Esophagus mucosa (tissue), 1 donor: ENCODE measurements around the gene MRAP2. TPM values are rescaled to one million over a fixed set of nuclear protein-coding genes. Genes with fewer than 3 reads are reported as not detected.
A peak's percentile ranks its signal among the peaks of the same experiment; 100 is the strongest.
"Not testable (repeated sequence)": the region's sequence is repeated elsewhere in the genome, so short reads cannot be mapped to it uniquely, and the experiment has no call there.

Experiments
- ATAC-seq: fragments of 200-7000 bp; cut with Tn5 transposase; one replicate; pipeline ENCODE4 v1.9.1; 2020
- total RNA-seq: library from RNA; stranded (reverse); gene quantifications from one replicate; pipeline ENCODE4 v1.2.4, GENCODE V29; 2023
- donor health status: DM: yes; HTN: yes; CAD: no.

The MRAP2 gene
- total RNA-seq, 1 donor from 2014 or later = 1.0 TPM

DNA sequence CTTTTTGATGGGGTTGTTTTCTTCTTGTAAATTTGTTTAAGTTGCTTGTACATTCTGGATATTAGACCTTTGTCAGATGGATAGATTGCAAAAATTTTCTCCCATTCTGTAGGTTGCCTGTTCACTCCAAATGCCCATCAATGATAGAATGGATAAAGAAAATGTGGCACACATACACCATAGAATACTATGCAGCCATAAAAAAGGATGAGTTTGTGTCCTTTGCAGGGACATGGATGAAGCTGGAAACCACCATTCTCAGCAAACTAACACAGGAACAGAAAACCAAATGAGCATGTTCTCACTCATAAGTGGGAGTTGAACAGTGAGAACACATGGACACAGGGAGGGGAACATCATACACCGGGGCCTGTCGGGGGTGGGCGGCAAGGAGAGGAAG lies 1.6 kb upstream of the MRAP2 start:
- not testable (repeated sequence) for ATAC-seq

DNA sequence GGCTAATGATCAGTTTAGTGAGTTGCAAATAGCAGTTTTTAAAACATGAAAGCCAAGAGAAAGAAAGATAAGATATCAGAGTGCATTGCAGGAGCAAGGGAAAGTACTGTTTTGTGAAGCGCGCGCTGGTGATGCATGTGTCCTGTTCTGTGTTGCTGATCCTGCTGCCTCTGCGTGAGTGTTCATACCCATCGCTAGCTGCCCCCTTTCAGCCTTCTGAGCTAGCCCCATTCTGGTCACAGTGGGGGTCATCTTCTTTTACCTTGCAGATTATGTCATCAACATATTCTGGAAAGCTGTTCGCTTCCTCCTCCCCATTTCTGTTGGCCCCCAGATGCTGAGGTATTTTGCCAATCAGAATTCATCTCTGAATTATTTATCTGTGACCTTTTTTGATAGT lies 1.9 kb downstream of the MRAP2 start:
- ATAC-seq = no peak

DNA sequence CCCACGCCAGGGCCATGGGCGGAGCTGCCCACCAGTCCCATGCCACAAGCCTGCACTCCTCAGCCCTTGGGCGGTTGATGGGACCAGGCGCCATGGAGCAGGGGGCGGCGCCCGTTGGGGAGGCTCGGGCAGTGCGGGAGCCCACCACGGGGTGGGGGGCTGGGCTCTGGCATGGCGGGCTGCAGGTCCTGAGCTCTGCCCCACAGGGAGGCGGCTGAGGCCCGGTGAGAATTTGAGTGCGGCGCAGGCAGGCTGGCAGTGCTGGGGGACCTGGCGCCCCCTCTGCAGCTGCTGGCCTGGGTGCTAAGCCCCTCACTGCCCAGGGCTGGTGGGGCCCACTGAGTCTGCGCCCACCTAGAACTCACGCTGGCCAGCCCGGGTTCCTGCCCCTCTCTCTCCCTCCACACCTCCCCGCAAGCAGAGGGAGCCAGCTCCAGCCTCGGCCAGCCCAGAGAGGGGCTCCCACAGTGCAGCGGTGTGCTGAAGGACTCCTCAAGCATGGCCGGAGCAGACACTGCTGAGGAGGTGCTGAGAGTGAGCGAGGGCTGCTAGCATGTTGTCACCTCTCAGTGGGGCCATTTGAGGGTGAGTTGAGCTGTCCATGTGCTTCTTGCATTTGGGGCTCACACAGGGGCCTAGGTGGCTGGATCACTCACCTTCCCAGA lies 4.0 kb downstream of the MRAP2 start:
- no peak for ATAC-seq

- ATAC-seq = no peak
These were observed 9.0 kb downstream of the MRAP2 start for GRCh38 chr6:84042603-84043002.

DNA sequence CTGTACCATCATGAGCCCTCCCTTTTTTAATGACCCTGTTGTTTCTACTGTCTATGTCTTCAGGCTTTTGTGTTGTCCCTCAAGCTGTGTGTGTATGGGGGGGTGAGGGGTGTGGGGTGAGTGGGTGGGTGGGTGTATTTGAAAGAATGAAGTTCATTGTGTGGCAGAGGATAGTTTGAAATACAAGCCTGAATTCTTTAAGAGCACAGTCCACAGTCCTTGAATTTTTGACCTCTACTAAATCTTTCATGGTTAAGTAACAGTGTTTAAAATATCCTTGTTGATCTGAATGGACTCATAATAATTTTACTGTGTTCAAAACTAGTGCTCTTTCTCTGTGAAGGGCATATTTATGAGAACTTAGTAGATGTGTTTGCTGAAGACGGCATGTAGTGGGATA lies 10.0 kb downstream of the MRAP2 start:
- ATAC-seq = no peak

DNA sequence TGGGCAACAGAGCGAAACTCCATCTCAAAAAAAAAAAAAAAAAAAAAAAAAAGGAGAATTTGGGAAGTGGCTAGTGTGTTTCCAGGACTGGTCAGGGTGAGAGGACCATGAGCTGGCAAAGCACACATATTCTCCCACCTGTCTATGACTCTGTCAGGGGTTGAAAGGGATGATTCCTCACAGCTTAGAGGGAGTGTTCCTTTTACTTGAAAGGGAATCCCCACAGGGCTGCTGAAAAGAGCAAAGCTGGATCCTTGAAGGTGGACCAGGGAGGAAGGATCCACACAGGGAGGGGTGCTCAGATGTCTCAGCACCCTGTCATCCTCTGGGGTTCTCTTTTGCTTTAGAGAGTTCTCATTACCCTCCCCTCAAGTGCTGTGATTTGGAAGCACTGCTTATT lies 13.2 kb downstream of the MRAP2 start:
- ATAC-seq = no peak

- ATAC-seq = no peak
These were observed 15.0 kb downstream of the MRAP2 start for GRCh38 chr6:84048588-84048987.

GRCh38 chr6:84050408-84050807 lies 16.8 kb downstream of the MRAP2 start:
- peak; percentile 41 for ATAC-seq

- peak; percentile 59 for ATAC-seq
These were observed 18.8 kb downstream of the MRAP2 start for GRCh38 chr6:84052204-84052882.

- ATAC-seq = no peak
These were observed 19.3 kb downstream of the MRAP2 start for GRCh38 chr6:84052883-84053241.

DNA sequence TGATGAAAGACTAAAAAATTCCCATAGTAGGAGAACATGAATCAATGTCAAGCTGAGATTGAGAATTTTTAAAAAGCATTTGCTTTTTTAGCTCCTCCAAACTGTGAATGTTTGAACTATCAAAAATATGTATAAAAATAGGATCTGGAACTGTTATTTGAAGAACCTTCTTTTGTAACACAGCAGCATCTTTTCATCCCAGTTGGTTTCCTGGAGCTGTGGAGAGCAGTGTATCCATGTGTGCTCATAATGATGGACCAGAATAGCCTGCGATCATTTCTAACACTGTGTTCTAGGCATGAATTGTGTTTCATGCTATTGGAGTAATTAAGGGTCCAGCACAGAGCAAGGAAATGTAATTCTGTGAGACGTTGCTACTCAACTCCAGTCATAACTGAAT lies 22.1 kb downstream of the MRAP2 start:
- ATAC-seq = no peak

GRCh38 chr6:84057908-84058307 lies 24.3 kb downstream of the MRAP2 start:
- ATAC-seq = no peak

DNA sequence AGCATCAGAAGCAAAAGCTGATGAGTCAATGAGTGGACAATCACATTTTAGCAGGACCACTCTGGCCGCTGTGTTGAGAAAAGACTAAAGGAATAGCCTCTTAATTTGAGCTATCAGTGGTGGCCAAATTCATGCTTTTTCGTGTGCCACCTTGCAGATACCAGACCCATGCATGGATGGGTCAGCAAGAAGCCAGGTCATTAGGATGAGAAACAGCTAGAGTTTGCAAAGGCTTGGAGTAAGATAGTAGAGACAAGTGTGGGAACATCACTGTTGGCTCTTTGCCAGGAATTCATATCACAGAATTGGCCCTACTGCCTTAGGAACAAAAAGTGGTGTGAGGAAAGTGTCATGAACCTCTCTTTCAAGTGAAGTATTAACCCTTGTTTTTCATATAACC lies 25.5 kb downstream of the MRAP2 start:
- ATAC-seq = no peak

- no peak for ATAC-seq
These were observed 27.6 kb downstream of the MRAP2 start for GRCh38 chr6:84061174-84061573.

DNA sequence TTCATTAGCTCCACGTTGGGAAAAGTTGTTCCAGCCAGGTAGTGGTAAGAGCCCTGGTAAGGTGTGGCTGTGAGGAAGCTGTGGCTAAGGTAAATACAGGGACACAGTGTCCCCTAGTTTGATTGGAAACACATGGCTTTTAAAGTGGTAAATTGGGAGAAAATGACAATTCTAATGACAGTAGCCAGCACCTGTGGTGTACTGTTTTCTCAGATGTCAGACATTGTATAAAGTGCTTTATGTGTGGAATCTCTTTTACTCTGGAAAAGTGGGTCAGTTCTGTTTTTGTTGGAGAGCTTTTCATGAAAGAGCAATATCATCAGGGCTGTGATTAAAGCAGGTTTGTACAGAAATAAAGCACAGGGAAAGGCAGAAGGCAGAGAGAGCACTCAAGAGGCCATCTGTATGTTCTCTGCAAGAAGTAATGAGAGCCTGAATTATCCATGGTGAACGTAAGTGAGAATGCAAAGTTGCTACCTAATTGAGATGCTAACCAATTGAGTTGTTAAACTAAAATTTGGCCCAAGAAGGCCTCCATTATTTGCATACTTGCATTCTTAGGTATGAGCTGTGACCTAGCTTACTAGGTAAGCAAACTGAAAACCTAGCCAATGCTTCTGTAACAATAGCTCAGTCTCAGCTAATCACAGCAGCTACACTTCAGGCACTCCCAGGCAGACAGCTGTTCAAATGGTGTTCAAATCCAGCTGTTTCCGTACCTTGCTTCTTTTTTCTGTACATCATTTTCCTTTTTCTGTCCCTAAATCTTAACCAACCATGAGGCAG lies 28.2 kb downstream of the MRAP2 start:
- no peak for ATAC-seq

DNA sequence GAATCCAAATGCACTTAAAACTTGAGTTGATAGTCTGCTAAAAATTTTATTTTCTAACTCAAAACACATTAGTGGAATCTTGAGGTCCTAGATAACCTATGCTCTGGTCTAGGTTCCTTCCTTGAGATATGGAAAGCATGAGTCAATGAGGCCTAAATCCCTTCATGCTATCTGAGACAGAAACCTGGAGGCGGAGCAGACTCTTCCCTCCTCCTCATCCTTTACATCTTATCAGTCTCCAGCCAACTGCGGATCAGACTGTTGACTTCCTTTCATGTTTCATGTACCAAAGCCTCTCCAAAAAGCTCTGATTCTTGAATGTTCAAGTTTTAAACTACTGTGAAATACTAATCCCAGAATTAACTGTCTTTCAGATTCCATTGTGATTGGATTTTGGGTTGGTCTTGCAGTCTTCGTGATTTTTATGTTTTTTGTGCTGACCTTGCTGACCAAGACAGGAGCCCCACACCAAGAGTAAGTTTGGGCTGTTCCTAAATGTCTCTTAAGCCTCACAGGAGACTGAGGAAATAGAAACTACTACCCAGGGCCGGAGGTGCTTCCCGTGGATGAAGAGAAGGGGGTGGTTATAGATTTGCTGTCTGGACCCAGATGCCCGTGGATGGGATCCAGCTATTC lies 29.1 kb downstream of the MRAP2 start:
- no peak for ATAC-seq

DNA sequence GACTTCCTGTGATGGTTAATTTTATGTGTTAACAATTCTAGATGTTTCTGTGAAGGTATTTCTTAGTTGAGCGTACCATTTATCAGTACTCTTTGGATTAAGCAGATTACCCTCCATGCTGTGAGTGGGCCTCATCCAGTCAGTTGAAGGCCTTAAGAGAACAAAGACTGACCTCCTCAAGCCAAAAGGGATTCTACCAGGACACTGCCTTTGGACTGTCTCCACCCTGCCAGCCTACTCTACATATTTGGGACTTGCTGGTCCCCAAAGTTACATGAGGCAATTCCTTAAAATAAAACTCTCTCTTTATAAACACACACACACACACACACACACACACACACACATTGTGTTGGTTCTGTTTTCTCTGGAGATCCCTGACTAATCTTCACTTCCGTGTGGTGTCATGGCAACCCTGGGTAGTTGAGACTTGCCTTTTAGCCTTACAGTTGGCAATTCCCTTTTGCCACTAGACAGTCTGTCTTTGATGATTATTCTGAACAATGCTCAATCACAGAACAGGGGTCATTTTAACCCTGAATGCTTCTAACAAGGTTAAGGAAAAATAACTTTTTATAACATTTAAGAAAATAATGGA lies 32.2 kb downstream of the MRAP2 start:
- ATAC-seq = peak; percentile 99

GRCh38 chr6:84066536-84066935 lies 33.0 kb downstream of the MRAP2 start:
- ATAC-seq = no peak

DNA sequence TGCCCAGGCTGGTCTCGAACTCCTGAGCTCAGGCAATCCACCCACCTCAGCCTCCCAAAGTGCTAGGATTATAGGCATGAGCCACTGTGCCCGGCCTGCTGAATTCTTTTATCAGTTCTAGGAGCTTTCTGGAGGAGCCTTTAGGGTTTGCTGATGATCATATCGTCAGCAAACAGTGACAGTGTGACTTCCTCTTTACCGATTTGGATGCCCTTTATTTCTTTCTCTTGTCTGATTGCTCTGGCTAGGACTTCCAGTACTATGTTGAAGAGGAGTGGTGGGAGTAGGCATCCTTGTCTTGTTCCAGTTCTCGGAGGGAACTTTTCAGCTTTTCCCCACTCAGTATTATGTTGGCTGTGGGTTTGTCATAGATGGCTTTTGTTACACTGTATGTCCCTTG lies 35.3 kb downstream of the MRAP2 start:
- not testable (repeated sequence) for ATAC-seq

GRCh38 chr6:84072442-84072997 lies 38.9 kb downstream of the MRAP2 start:
- ATAC-seq = peak; percentile 89

DNA sequence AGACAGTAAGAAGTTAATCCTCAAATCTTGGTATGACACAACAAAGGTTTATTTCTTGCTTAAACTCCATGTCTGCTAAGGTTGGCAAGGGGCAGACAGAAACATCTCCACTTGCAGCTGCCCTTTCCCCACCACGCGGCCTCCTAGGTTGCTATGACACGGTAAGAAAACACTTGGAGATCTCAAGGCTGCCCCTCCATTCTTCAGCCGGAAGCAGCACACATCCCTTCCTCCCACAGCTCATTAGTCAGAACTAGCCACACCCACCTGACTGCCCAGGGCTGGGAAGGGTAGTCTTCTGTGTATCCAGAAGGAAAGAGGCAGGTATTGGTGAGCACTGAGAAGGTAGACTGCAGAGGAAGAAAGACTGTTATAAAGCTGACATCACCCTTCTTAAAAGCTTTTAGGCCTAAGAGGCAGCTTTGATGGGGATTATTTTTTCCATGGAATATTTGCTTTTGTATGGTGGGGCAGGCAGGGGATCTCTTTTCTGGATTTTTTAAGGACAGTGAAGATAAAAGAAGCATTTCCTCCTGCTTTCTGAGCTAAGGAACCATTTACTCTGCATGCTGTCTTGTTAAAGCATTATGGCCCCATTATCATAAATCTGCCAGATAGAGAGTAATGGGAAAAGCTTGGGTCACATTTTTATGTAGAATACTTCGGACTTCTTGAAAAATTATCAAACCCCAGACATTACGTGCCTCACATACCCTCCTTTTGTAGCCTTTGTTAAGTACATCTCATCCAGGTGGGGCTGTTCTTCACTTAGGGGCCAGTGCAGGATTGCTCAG lies 41.6 kb downstream of the MRAP2 start:
- peak; percentile 87 for ATAC-seq

DNA sequence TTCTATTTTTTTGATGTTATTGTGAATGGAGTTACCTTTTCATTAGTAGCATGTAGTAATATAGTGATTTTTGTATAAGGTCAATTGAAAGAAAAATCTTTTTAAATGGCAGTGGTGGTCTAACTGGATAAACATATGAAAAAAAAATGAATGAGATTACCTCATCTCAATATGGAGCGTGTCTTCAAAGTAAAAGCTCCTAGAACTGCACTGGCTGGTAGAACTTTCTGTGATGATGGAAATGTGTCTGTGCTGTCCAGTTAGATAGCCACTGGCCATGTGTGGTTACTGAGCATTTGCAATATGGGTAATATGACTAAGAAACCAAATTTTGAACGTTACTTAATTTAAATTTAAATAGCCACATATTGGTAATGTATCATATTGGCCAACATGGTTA lies 44.1 kb downstream of the MRAP2 start:
- no peak for ATAC-seq
